ENCODE measurements around the gene CREB5. TPM values are rescaled to one million over a fixed set of nuclear protein-coding genes. Genes with fewer than 3 reads are reported as not detected.

The CREB5 gene
- total RNA-seq, 1 donor from 2014 or later: 8.9 TPM

- TF ChIP-seq CTCF (IDR thresholded peaks at IDR 0.05): no peak
- no peak for ATAC-seq
- H3K27ac ChIP-seq: no peak overlapping the region
- H3K4me3 ChIP-seq: no peak overlapping the region
- H3K4me1 ChIP-seq: peaks cover 12% of the 10 kb centered on the region
- no peaks in the 10 kb centered on the region for H3K36me3 ChIP-seq
- H3K27me3 ChIP-seq: peaks cover 29% of the 10 kb centered on the region
- H3K9me3 ChIP-seq: no peaks in the 10 kb centered on the region
- intact Hi-C loops (cut with DNase I): no loop called here
- no peak for DNase-seq
Measured at GRCh38 chr7:28853150-28853549, 440.8 kb downstream of the CREB5 start.

GRCh38 chr7:28853834-28854749 lies 441.8 kb downstream of the CREB5 start:
- peaks cover 12% of the 10 kb centered on the region for H3K4me1 ChIP-seq
- H3K27ac ChIP-seq: no peak overlapping the region
- H3K4me3 ChIP-seq: peak overlapping the region; percentile 54
- intact Hi-C loops (cut with DNase I): no loop called here
- peak; percentile 90 for TF ChIP-seq CTCF (IDR thresholded peaks at IDR 0.05)
- DNase-seq (peak; percentile 90), ATAC-seq (peak; percentile 99)
- no peaks in the 10 kb centered on the region for H3K36me3 ChIP-seq
- H3K9me3 ChIP-seq: no peaks in the 10 kb centered on the region
- peaks cover 29% of the 10 kb centered on the region for H3K27me3 ChIP-seq

GRCh38 chr7:28854750-28855074 lies 442.4 kb downstream of the CREB5 start:
- no peak for TF ChIP-seq CTCF (IDR thresholded peaks at IDR 0.05)
- ATAC-seq (no peak), DNase-seq (no peak)
- Histone ChIP-seq H3K27ac (no peak overlapping the region), H3K27me3 (peaks cover 31% of the 10 kb centered on the region), H3K4me3 (no peak overlapping the region), H3K9me3 (no peaks in the 10 kb centered on the region), H3K36me3 (no peaks in the 10 kb centered on the region), H3K4me1 (peaks cover 12% of the 10 kb centered on the region)
- intact Hi-C loops (cut with DNase I): loop anchor here (5.0 kb wide), 1 partner anchor 467 kb away; no protein-coding TSS in a partner anchor

GRCh38 chr7:28855538-28856217 lies 443.4 kb downstream of the CREB5 start:
- H3K9me3 ChIP-seq: no peaks in the 10 kb centered on the region
- DNase-seq (no peak), ATAC-seq (no peak)
- H3K27me3 ChIP-seq: peaks cover 34% of the 10 kb centered on the region
- no peak overlapping the region for H3K27ac ChIP-seq
- H3K36me3 ChIP-seq: no peaks in the 10 kb centered on the region
- no peak overlapping the region for H3K4me3 ChIP-seq
- intact Hi-C loops (cut with DNase I): loop anchor here (5.0 kb wide), 1 partner anchor 468 kb away; no protein-coding TSS in a partner anchor
- no peak for TF ChIP-seq CTCF (IDR thresholded peaks at IDR 0.05)
- peaks cover 12% of the 10 kb centered on the region for H3K4me1 ChIP-seq

- Histone ChIP-seq H3K4me1 (peaks cover 12% of the 10 kb centered on the region), H3K27me3 (peaks cover 34% of the 10 kb centered on the region), H3K4me3 (no peak overlapping the region), H3K36me3 (no peaks in the 10 kb centered on the region), H3K27ac (no peak overlapping the region), H3K9me3 (no peaks in the 10 kb centered on the region)
- DNase-seq (no peak), ATAC-seq (no peak)
- TF ChIP-seq CTCF (IDR thresholded peaks at IDR 0.05): no peak
- intact Hi-C loops (cut with DNase I): loop anchor here (5.0 kb wide), 1 partner anchor 469 kb away; no protein-coding TSS in a partner anchor
Measured at GRCh38 chr7:28856656-28857055, 444.3 kb downstream of the CREB5 start.
